Inflammatory macrophage treated with lipopolysaccharide for 4 hours (primary cell): ENCODE measurements around the gene LY6G6D.
"Not testable (repeated sequence)": the region's sequence is repeated elsewhere in the genome, so short reads cannot be mapped to it uniquely, and the experiment has no call there.

Experiments
- DNase-seq: peaks from one replicate; pipeline ENCODE4 v3.0.0-alpha.2; 2020

Gene LY6G6D

DNA sequence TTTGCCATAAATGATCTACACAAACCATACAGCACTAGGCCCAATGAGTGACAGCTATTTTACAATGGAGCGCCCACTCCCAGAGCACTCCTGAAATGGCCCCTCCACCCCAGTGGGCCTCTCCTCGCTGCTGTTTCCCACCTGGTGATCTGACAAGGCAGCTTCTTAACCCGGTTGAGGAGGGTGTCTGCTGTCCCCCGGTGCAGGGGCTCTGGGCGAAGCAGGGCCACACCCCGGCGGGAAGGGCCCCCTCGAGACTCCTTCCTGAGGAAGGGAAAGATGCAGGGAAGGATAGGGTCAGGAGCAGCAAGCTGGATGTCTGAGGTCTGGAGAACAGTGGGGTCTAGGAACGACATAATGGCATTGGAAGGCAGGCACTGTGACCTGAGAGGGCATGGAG, 22.3 kb upstream of the LY6G6D start:
- no peak for DNase-seq

DNA sequence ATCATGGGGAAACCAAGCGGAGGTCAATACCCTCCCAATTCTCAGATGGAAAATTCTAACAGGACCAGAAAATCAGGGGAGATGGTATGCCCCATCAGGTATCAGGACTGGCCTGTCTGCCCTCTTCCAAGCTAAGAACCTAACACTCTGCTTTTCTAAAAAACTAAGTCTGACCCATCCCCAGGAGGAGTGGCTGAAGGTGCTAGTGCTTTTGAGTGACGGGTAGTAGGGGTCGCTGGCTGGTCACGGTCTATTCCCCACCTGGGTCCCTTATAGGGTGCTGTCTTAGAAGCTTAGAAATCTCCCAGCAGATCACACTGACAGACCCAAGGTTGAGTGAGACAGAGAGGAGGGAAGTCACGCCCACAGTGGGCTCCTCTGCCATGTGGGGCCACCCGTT, 21.6 kb upstream of the LY6G6D start:
- no peak for DNase-seq

DNA sequence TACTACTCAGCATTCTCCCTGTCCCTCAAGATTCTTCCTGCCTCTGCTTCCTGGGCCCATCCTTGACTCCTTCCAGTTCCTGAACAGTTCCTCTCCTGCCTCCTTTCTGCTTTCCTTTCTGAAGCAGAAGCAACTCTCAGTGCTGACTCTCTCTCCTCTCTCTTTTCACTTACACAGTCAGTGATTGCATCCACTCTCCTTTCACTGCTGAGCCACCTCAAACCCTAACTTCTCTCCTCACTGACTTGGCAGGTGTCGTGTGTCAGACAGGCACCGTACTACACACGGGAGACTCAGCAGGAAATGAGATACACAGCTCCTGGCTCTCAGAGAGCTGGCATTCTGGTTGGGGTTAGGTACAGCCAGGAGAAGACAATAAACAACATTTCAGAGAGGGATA, 17.6 kb upstream of the LY6G6D start:
- DNase-seq: no peak

DNA sequence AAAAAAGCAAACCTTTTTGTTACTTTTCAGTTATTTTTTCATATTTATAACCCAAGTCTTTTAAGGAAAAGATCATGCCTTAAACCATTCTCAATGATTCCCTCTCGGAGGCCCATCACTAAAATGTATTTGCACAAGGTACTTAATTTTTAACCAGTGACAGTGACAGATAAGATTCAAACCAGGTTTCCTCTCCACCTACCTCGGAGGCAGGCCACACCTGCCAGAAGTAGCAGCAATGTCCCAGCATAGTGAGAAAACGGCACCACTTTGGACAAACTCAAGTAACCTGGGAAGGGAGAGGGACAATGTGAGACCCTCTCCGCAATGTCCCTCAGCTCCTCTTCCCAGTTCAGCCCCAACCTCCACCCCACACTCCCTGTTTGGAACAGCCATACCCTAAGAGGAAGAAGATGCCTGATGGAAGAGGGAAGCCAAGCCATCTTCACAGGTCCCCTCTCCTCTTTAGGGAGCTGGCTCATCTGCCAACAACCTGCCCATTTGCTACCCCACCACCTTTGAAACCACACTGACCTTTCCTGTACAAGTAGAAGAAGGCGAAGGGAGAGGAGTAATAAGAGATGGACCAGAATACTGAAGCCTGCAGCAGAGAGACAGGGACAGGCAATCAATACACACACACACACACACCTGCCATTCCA, 14.3 kb upstream of the LY6G6D start:
- no peak for DNase-seq

DNA sequence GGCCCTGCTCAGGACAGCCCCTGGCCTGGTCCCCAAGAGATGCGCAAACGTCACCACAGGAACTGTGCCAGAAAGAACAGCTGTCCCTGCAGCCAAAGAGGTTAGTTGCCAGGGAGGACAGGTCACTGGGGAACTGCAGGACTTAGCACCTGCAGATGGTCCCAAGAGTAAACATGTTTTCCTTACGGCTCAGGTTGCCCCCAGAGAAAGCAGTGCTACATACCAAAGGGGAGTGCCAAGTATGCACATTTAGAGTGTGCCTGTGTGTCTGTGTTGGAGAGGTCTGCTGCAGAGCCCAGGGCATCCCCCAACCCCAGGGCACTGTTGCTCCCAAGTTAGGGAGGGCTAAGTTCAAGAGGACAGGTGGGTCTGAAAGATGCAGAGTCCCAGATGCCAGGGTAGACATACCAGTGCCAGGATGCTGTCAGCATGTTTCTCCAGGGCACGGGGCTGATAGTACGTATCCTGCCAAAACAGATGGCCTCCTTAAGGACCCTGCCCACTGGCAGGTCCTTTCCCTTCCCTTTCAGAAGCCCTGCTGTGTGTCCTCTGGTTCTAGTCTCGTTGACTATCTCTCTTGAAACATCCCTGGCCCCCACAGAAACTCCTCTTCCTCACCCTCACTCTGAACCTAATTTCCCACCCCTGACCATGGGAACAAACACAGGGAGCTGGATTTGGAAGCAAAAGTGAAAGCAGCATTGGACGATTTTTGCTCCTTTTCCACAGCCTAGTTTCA, 13.3 kb upstream of the LY6G6D start:
- peak; percentile 52 for DNase-seq

DNA sequence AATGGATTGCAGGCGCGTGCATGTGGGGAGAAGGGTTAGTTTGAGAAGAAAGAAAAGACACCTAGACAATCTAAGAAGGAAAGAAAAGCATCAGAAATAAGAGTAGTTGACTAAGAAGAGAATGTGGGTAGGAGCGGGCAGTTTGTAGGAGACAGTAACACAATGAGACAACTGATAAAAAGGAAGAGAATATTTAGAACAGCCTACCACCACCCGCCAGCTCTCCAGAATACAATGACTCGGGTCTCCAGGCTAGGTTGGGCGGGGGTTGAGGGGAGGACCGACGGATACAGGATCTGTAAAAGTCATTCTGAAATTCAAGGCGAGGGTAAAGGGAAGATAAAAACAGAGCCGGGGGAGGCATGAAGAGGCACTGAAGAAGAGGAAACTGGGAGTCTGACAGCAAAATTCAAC, 12.7 kb upstream of the LY6G6D start:
- no peak for DNase-seq

DNA sequence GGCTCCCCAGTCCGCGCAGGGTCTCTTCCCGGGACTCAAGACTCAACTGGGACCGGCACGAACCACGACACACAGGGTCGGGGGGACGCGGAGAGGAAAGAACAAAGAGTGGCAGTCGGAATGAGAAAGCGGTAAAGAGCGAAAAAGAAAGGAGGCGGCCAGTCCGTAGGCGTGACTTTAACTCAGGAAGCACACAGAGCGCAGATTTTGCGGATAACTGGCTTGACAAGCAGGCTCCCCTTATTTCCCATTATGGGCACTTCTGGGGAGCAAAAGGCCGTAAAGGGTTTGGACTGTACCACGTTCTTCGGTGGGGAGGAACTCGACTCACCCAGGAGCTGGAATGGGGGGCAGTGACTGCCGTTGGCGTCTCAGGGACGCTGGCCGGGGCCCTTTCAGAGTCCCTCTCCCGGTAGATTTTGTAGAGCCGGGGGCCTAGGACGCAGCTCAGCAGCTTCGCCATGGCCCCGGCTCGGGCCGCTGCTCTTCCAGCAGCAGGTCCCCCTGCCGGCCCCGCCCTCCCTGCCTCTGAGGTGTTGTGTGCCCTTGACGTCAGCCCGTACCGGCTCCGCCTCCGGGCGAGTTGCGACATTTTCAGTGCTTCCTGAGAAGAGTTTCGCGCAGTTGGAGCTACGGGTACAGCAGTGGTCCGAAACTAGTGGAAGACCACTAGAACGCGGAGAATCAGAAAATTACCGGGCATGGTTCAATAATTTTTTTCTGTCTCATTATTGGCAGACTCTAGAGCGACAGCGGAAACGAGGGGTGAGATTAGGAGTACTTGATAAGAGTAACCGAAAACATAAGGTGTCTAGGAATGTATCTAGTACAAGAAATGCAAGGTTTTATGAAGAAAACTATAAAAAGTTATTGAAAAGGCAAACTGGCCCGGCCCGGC, 12.1 kb upstream of the LY6G6D start, which contains the start of gene ABHD16A:
ABHD16A (minus strand) TSS at position 506 of the 898 bp plus-strand sequence; CDS start at position 463, 43 bp downstream.
- peak; percentile 99 for DNase-seq

DNA sequence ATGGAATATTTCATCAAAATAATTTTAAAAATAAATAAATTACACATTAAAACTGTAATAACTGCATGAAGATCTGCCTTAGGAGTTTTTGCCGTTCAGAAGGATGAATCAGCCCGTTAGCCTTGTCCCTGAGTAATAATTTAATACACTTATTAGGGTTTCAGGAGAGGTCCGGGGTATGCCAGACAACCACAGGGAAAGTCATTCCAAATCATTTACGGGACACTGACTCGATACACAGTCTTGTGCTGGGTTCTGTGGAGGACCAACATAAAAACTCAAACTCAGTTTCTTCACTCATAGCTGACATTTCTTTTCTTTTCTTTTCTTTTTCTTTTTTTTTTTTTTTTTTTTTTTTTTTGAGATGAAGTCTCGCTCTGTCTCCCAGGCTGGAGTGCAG, 9.2 kb upstream of the LY6G6D start:
- no peak for DNase-seq

DNA sequence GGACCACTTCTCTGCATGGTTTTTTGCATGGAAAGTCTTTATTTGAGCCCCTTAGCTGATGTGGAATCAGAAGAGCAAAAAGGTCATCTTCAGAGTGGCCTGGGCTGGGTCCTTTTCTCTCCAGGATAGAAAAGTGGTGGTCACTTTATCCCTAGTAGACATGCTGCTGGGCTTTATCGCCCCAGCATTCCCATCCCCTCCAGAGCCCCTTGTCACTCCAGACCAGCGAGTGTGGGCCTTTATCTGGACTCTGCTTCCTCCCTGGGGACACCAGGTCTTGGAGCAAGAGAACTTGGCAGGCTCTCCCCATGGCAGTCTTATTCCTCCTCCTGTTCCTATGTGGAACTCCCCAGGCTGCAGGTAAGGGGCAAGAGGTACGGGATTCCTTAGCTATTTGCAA, 8.5 kb upstream of the LY6G6D start, which contains the start of gene LY6G6F:
LY6G6F (plus strand) TSS at position 268 of the 400 bp plus-strand sequence; CDS start at position 309, 41 bp downstream.
- no peak for DNase-seq

DNA sequence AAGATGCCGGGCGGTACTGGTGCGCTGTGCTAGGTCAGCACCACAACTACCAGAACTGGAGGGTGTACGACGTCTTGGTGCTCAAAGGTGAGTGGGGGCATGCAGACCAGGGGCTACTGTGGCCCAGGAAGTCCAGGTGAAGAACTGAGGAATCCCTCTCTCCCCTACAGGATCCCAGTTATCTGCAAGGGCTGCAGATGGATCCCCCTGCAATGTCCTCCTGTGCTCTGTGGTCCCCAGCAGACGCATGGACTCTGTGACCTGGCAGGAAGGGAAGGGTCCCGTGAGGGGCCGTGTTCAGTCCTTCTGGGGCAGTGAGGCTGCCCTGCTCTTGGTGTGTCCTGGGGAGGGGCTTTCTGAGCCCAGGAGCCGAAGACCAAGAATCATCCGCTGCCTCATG, 7.4 kb upstream of the LY6G6D start:
- no peak for DNase-seq

DNA sequence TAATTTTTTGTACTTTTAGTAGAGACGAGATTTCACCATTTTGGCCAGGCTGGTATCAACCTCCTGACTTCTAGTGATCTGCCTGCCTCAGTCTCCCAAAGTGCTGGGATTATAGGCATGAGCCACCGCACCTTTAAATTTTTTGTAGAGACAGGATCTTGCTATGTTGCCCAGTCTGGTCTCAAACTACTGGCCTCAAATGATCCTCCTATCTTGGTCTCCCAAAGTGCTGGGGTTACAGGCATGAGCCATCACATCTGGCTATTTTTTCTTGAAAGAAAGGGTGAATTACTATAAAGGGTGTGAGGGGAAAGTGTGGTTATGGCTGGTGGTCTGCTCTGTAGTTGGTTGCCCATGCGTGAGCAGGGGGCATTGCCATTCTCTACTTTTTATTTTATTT, 6.9 kb upstream of the LY6G6D start:
- no peak for DNase-seq

DNA sequence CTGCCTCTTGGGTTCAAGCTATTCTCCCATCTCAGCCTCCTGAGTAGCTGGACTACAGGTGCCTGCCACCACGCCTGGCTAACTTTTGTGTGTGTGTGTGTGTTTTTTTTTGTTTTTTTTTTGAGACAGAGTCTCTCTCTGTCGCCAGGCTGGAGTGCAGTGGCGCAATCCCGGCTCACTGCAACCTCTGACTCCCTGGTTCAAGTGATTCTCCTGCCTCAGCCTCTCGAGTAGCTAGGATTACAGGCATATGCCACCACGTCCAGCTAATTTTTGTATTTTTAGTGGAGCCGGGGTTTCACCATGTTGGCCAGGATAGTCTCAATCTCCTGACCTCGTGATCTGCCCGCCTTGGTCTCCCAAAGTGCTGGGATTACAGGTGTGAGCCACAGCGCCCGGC, 6.0 kb upstream of the LY6G6D start:
- DNase-seq: not testable (repeated sequence)

DNA sequence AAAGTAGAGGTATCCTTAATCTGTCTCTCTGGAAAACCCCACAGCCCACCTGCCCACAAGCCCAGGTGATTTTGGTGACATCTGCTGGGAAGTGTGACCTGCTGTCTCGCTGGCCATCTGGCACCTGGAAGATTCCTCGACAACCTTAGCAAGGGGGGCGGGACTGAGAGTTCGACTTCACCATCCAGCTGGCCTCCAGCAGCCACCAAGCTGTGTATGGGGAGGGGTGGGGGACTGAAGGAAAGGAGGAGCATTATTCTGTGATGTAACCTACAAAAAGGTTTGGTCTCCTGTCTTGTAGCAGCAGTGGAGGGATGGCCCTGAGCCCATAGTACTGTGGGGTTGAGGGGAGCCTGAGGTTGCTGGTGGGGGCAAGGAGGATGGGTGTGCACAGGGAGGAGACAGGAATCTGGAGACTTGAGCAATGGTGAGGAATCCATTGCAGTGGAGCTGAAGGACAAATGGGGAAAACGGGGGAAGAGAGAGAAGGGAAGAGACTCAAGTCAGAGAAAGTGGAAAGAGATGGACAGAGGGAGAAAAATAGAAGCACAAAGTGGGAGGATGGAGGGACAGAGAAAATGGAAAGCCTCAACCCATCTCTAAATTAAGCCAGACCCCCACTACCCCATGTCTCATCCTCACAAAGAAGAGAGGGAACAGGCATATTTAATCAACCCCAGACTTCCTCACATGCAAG, 4.5 kb upstream of the LY6G6D start:
- no peak for DNase-seq

DNA sequence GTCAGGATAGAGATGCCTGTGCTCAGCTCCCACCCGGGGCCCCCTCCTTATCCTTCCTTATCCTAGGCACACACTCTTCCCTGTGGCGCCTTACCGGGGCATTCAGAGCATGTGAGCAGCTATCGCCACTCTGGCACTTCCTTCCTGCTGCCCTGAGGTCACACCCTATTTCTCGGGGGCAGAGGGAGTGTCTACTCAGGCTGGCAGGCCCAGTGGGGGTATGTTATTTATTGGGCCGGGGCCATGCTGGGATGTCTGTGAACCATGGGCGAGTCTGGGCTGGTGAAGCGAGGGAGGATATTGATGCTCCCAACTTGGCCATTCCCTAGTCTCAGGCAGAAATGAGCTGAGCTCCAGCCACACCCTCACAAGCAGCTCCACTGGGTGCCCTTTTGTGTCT, 3.9 kb upstream of the LY6G6D start:
- DNase-seq: peak; percentile 40

DNA sequence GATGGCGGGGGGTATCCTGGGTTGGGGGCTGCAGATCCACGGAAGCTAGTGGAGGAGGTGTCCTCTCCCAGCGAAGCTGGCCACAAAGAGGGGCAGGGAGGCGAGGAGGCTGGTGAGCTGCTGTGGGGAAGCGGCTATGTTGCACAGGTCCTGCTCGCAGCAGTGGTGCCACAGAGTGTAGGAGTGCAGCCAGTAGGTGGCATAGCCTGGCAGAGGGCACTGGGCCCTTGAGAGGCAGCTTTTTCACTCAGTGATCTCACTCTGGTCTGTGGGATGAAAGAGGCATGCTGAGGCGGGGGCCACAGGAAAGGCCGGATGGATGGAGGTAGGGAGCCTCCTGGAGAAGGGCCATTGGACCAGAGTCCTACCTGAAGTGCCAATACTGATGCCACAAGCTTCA, 2.9 kb upstream of the LY6G6D start:
- no peak for DNase-seq

DNA sequence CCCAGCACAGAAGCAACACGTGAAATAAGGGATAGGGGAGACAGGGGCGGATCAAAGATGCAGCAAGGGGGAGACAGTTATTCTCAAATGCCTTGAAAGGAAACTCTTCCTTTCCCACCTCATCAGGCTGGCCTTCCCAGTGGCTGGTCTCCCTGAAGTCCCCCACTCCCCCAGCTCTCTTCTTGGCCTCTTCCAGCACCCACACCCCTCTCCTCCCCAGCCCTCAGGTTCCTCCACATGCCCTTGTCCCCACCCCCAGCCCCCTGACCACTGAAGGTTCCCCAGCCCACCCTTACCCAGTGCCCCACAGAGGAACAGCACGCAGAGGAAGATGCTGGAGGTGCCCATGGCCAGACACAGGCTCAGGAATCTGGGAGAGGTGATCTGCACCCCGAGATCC, 1.7 kb upstream of the LY6G6D start:
- DNase-seq: no peak

DNA sequence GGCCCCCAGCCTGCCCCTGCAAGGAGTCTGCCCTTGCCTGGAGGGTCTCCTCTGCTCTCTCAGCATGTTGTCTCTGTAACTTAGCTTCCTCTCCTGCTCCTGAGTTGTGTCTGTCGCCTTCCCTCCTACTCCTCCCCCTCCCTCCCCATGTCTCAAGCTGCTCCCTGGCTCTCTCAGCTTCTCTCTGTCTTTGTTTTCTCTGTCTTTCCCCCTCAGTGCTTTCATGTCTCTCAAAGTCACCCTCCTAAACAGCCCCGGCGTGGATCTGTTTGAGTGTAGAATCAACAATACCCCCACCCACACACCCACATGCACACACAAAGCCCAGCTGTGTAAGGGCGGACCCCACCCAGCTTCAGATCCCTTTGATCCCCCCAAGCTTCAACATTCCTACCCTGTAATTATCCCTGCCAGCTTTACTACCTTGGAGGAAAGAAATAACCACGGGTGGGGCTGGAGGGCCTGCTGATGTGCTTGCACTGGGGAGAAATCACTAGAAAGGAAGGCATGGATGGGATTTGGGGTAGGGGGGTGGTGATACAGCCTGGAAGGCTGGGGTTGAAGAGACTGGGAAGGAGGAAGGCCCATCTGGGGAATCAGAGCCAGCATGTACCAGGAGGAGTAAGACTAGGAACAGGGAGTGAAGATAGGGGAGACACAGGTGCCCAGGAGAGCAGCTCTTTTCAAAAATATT, 1.0 kb upstream of the LY6G6D start:
- DNase-seq: no peak

DNA sequence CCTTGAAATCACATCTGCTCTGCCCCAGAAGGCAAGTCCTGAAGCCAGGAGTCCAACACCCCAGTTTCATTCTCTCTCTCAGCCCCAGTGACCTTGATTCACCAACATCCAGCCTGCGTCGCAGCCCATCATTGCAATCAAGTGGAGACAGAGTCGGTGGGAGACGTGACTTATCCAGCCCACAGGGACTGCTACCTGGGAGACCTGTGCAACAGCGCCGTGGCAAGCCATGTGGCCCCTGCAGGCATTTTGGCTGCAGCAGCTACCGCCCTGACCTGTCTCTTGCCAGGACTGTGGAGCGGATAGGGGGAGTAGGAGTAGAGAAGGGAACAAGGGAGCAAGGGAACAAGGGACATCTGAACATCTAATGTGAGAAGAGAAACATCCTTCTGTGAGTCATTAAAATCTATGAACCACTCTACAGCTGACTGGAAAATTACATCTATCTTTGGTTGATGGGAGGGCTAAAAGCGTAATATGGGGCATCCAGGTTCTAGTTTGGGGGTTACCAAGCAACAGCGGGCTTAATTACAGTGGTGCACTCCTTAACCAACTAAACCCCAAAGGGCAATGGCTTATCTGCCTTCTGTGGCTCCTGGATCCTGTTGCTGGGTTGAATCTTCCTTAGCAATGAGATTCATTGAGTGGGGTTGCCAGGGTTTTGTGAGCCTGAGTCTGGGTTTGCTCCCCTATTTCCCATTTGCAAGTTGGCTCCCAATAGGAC, 2.5 kb downstream of the LY6G6D start:
- no peak for DNase-seq

DNA sequence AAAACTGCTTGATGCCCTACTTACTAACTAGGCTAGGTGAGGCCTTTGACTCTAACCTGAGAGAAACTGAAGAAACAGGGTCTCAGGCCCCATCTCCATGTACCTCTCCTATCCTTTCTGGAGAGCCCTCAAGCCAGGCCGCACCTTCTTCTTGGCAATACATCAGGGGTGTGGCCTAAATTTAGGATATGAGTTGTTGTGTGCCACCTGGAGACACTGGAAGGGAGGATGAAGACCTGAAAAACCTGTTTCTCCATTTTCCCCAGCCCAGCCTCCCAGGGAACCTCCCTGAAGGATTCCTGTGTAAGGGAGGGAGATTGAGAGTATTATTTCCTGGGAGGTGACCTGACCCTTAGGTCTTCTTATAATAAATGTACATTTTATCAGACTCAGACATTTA, 3.1 kb downstream of the LY6G6D start:
- DNase-seq: no peak

DNA sequence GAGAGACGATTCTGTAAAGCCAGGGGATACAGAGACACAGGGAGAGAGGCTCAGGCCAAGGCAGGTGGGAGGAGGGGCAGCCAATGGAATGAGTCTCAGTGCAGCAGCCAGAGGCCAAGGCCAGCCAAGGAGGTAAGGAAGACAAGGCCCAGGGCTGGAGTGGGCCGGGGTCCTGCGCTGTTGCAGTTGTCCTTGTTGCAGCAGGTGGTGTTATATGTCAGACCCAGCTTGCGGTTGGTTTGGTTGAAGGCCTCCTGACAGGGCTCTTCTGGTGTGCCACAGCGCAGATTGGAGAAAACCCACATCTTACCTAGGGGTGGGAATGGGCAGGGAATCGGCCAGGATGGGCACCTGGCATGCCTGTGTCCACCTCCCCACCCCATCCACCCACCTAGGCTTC, 3.9 kb downstream of the LY6G6D start:
- DNase-seq: no peak

DNA sequence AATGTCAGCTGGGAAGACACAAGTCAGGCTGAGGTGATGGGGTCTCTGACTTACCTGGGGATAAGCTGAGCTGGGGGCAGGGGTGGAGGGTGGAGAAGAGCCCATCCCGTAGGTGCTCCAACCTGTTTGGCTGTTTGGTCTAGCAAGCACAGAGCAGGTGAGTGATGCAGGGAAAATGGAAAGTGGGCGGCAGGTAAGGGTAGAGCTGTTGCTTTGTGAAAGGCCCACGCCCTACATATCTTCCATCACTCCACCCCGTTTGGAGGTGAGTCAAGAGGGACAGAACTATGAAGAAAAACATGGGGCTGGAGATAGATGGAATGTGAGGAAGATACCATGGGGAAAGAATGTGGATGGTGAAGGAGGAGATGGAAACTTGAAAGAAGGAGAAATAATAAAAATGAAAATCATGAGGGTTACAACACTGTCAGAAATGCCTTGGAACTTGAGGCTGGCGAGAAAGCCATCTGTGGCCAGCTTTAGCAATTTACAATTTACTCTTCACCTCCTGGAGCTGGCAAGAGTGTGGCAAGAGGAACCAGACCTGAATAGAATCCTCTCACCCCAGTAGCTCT, 5.1 kb downstream of the LY6G6D start:
- DNase-seq: no peak
